GM23248 (cell line): Measurements from ENCODE around the gene IL17C. TPM values are rescaled to one million over a fixed set of nuclear protein-coding genes. Genes with fewer than 3 reads are reported as not detected.

Experiments used
- DNase-seq: peaks from one replicate; pipeline ENCODE4 v3.0.0-alpha.2; 2015
- H2AFZ ChIP-seq: fragments of 200-600 bp; sonication (generic); 2 replicates; pipeline ENCODE4 v1.6.1; 2016; ENCODE audit warnings: antibody characterized with exemption
- H3F3A ChIP-seq: fragments of 200-600 bp; sonication (generic); 2 replicates; pipeline ENCODE4 v1.6.1; 2016; ENCODE audit warnings: mild to moderate bottlenecking, antibody characterized with exemption, mixed run types; ENCODE audit not compliant: insufficient read depth
- H3K27ac ChIP-seq: fragments of 200-600 bp; sonication (generic); 2 replicates; pipeline ENCODE4 v1.5.1; 2016; ENCODE audit warnings: mild to moderate bottlenecking
- H3K27me3 ChIP-seq: fragments of 200-600 bp; sonication (generic); replicated peaks from 2 replicates; pipeline ENCODE4 v1.6.1; 2016; ENCODE audit warnings: mild to moderate bottlenecking; ENCODE audit not compliant: insufficient read depth
- H3K36me3 ChIP-seq: fragments of 200-600 bp; sonication (generic); 2 replicates; pipeline ENCODE4 v1.6.1; 2016; ENCODE audit warnings: low read depth, mild to moderate bottlenecking
- H3K4me1 ChIP-seq: fragments of 200-600 bp; sonication (generic); 2 replicates; pipeline ENCODE4 v1.6.1; 2016; ENCODE audit warnings: mild to moderate bottlenecking; ENCODE audit not compliant: insufficient read depth
- H3K4me2 ChIP-seq: fragments of 200-600 bp; sonication (generic); one replicate; pipeline ENCODE4 v1.6.1; 2016; ENCODE audit warnings: mild to moderate bottlenecking; ENCODE audit not compliant: unreplicated experiment
- H3K4me3 ChIP-seq: fragments of 200-600 bp; sonication (generic); 2 replicates; pipeline ENCODE4 v1.5.1; 2016; ENCODE audit warnings: mild to moderate bottlenecking
- H3K79me2 ChIP-seq: fragments of 200-600 bp; sonication (generic); 2 replicates; pipeline ENCODE4 v1.6.1; 2016; ENCODE audit warnings: mild to moderate bottlenecking; ENCODE audit not compliant: insufficient read depth
- H3K9ac ChIP-seq: fragments of 200-600 bp; sonication (generic); 2 replicates; pipeline ENCODE4 v1.6.1; 2016; ENCODE audit warnings: mild to moderate bottlenecking
- H3K9me2 ChIP-seq: fragments of 200-600 bp; sonication (generic); 2 replicates; pipeline ENCODE4 v1.6.1; 2016; ENCODE audit warnings: mixed run types, mild to moderate bottlenecking, moderate library complexity; ENCODE audit not compliant: insufficient read depth
- H3K9me3 ChIP-seq: fragments of 200-600 bp; sonication (generic); one replicate; pipeline ENCODE4 v1.6.1; 2017; ENCODE audit warnings: low read depth
- H4K20me1 ChIP-seq: fragments of 200-600 bp; sonication (generic); 2 replicates; pipeline ENCODE4 v1.6.0; 2016; ENCODE audit not compliant: insufficient read depth
- EZH2 ChIP-seq: fragments of 200-600 bp; sonication (generic); IDR thresholded peaks from 2 replicates; pipeline ENCODE4 v1.6.1; 2018; ENCODE audit warnings: antibody characterized with exemption, mild to moderate bottlenecking; ENCODE audit not compliant: insufficient read depth, poor library complexity, severe bottlenecking
- EZH2phosphoT487 ChIP-seq: fragments of 200-600 bp; sonication (generic); IDR thresholded peaks from 2 replicates; pipeline ENCODE4 v1.6.1; 2018; ENCODE audit warnings: antibody characterized with exemption, moderate library complexity, mild to moderate bottlenecking, low read depth; ENCODE audit not compliant: insufficient read depth
- WGBS, 2 experiments: methylation state at CpG; one replicate each; pipeline ENCODE4 v1.1.6; 2015 to 2017; ENCODE audit warnings: low lambda C conversion rate in 2 of 2, low coverage in 1 of 2; ENCODE audit errors: missing lambda C conversion rate in 2 of 2; 5-methylcytosine and 5-hydroxymethylcytosine counted together
- in situ Hi-C: fragments of 300-500 bp; cut with MboI; formaldehyde crosslinking; loops from 2 replicates; pipeline ENCODE4 v1.15.0; 2020
- polyA plus RNA-seq: library from polyadenylated mRNA; unstranded; fragments of >200 nt; fragmentation: Nextera tagmentation; extraction: Ambion mirVana; gene quantifications from 2 replicates; pipeline ENCODE4 v1.2.1, GENCODE V29; 2016
- total RNA-seq: library from RNA; depleted of rRNA; stranded (reverse); fragments of >200 nt; shearing (Covaris generic); gene quantifications from 2 replicates; pipeline ENCODE4 v1.2.3, GENCODE V29; 2014

IL17C gene
- total and polyA plus RNA-seq, 2 experiments from 2014 or later = not detected

- in situ Hi-C loops = no loop called here
These were observed 38.4 kb upstream of the IL17C start for GRCh38 chr16:88599825-88600538.

GRCh38 chr16:88600539-88600896, 37.9 kb upstream of the IL17C start:
- in situ Hi-C loops = no loop called here
- Histone ChIP-seq H3K4me2 (no peak overlapping the region), H3K36me3 (peaks cover 9% of the 10 kb centered on the region; the same call in 1 of the 2 replicates), H3K9ac (no peak overlapping the region), H3K79me2 (peaks cover 27% of the 10 kb centered on the region), H3K4me3 (no peak overlapping the region), H3F3A (no peaks in the 10 kb centered on the region), H3K9me2 (no peaks in the 10 kb centered on the region), H2AFZ (no peak overlapping the region), H3K27ac (no peak overlapping the region), H3K4me1 (no peaks in the 10 kb centered on the region), H3K9me3 (no peaks in the 10 kb centered on the region), H3K27me3 (no peaks in the 10 kb centered on the region), H4K20me1 (no peaks in the 10 kb centered on the region)
- no peak for DNase-seq
- TF ChIP-seq EZH2phosphoT487 (no peak), EZH2 (no peak)
- 97 to 99% methylated on average over 6 of the region's 6 CpGs for WGBS, 2 experiments

More at GRCh38 chr16:88599825-88600538, 38.4 kb upstream of the IL17C start:
- no peaks in the 10 kb centered on the region for H3K4me1 ChIP-seq
- H4K20me1 ChIP-seq = no peaks in the 10 kb centered on the region
- no peak overlapping the region for H3K4me2 ChIP-seq
- no peaks in the 10 kb centered on the region for H3K27me3 ChIP-seq
- H3K27ac ChIP-seq = no peak overlapping the region
- H3F3A ChIP-seq = no peaks in the 10 kb centered on the region
- no peak overlapping the region for H3K9ac ChIP-seq
- DNase-seq = no peak
- H3K79me2 ChIP-seq = peaks cover 27% of the 10 kb centered on the region
- no peaks in the 10 kb centered on the region for H3K9me2 ChIP-seq
- no peak overlapping the region for H2AFZ ChIP-seq
- no peak overlapping the region for H3K4me3 ChIP-seq
- WGBS, 2 experiments = 83 to 86% methylated on average over 25 of the region's 25 CpGs
- TF ChIP-seq EZH2phosphoT487 (no peak), EZH2 (no peak)
- peaks cover 9% of the 10 kb centered on the region; the same call in 1 of the 2 replicates for H3K36me3 ChIP-seq
- H3K9me3 ChIP-seq = no peaks in the 10 kb centered on the region

- peaks cover 17% of the 10 kb centered on the region; the same call in 1 of the 2 replicates for H3K79me2 ChIP-seq
- DNase-seq = no peak
- no peak overlapping the region for H2AFZ ChIP-seq
- no peaks in the 10 kb centered on the region for H3K4me1 ChIP-seq
- peaks cover 9% of the 10 kb centered on the region; the same call in 1 of the 2 replicates for H3K36me3 ChIP-seq
- WGBS, 2 experiments = 91 to 93% methylated on average over 9 of the region's 9 CpGs
- no peak overlapping the region for H3K4me3 ChIP-seq
- H3K27ac ChIP-seq = no peak overlapping the region
- in situ Hi-C loops = no loop called here
- H3K9ac ChIP-seq = no peak overlapping the region
- H4K20me1 ChIP-seq = no peaks in the 10 kb centered on the region
- TF ChIP-seq EZH2phosphoT487 (no peak), EZH2 (no peak)
- H3K4me2 ChIP-seq = no peak overlapping the region
- H3K9me2 ChIP-seq = no peaks in the 10 kb centered on the region
- H3F3A ChIP-seq = no peaks in the 10 kb centered on the region
- H3K27me3 ChIP-seq = no peaks in the 10 kb centered on the region
- H3K9me3 ChIP-seq = no peaks in the 10 kb centered on the region
These were observed 36.9 kb upstream of the IL17C start for GRCh38 chr16:88601313-88602036.

GRCh38 chr16:88602091-88602490, 36.3 kb upstream of the IL17C start:
- no peak overlapping the region for H3K9ac ChIP-seq
- H3K4me1 ChIP-seq = no peaks in the 10 kb centered on the region
- no peak overlapping the region for H3K4me2 ChIP-seq
- H3K4me3 ChIP-seq = no peak overlapping the region
- H3K9me2 ChIP-seq = no peaks in the 10 kb centered on the region
- TF ChIP-seq EZH2phosphoT487 = no peak
- TF ChIP-seq EZH2 = no peak
- H3K79me2 ChIP-seq = peaks cover 16% of the 10 kb centered on the region; the same call in 1 of the 2 replicates
- WGBS, 2 experiments = 88 to 91% methylated on average over 7 of the region's 7 CpGs
- H3K27ac ChIP-seq = no peak overlapping the region
- no peaks in the 10 kb centered on the region for H3K9me3 ChIP-seq
- peaks cover 9% of the 10 kb centered on the region; the same call in 1 of the 2 replicates for H3K36me3 ChIP-seq
- DNase-seq = no peak
- no peak overlapping the region for H2AFZ ChIP-seq
- no peaks in the 10 kb centered on the region for H4K20me1 ChIP-seq
- no peaks in the 10 kb centered on the region for H3K27me3 ChIP-seq
- no peaks in the 10 kb centered on the region for H3F3A ChIP-seq
- in situ Hi-C loops = no loop called here
